Stomach (tissue), 9 donors: ENCODE results near the gene AKAP11. TPM values are rescaled to one million over a fixed set of nuclear protein-coding genes. Genes with fewer than 3 reads are reported as not detected.
A peak's percentile ranks its signal among the peaks of the same experiment; 100 is the strongest.

ENCODE experiments used
- DNase-seq, 2 donors: peaks; one replicate each; pipeline versions ENCODE4 v3.0.0 to v3.0.0-alpha.2; 2013 to 2019
- H3K27ac ChIP-seq, 5 donors: fragments of 200-600 bp in 4 of 5; sonication (generic) in 4 of 5; one replicate each; pipeline ENCODE4 v1.5.1; 2013 to 2019; ENCODE audit warnings: mild to moderate bottlenecking in 1 of 5, moderate library complexity in 1 of 5
- H3K27me3 ChIP-seq, 3 donors: fragments of 200-600 bp; sonication (generic); one replicate each; pipeline ENCODE4 v1.5.1; 2017 to 2019; ENCODE audit warnings: mixed run types in 1 of 3
- H3K36me3 ChIP-seq, 4 donors: fragments of 200-600 bp; sonication (generic); 1 replicate in 3 of 4; 2 replicates in 1 of 4; pipeline ENCODE4 v1.5.1; 2016 to 2019
- H3K4me1 ChIP-seq, 4 donors: fragments of 200-600 bp; sonication (generic); one replicate each; pipeline ENCODE4 v1.5.1; 2016 to 2019
- H3K4me3 ChIP-seq, 4 donors: fragments of 200-600 bp; sonication (generic) in 3 of 4; one replicate each; pipeline ENCODE4 v1.5.1; 2016 to 2019; ENCODE audit warnings: mild to moderate bottlenecking in 1 of 4
- H3K9me3 ChIP-seq, 4 donors: fragments of 200-600 bp; sonication (generic); one replicate each; pipeline ENCODE4 v1.5.1; 2016 to 2019
- EP300 ChIP-seq: sonication (generic); formaldehyde crosslinking; IDR thresholded peaks from one replicate; pipeline ENCODE4 v1.6.1; 2017; ENCODE audit warnings: antibody characterized with exemption
- POLR2A ChIP-seq, 4 donors: fragments of 450-650 bp; IDR thresholded peaks; one replicate each; pipeline ENCODE4 v1.6.1; 2016; ENCODE audit warnings: antibody characterized with exemption in 4 of 4, control low read depth in 2 of 4, mild to moderate bottlenecking in 1 of 4, moderate library complexity in 1 of 4
- POLR2AphosphoS5 ChIP-seq, 3 donors: sonication (generic); formaldehyde crosslinking; IDR thresholded peaks; one replicate each; pipeline ENCODE4 v1.6.1; 2016; ENCODE audit warnings: antibody characterized with exemption in 3 of 3
- WGBS, 5 donors: extraction: QIAGEN DNeasy Blood & Tissue Kit in 3 of 5; methylation state at CpG; one replicate each; pipeline versions ENCODE4 v1.1.5 to v1.1.7; 2013 to 2018; 5-methylcytosine and 5-hydroxymethylcytosine counted together
- intact Hi-C: fragments of 100-400 bp; cut with DNase I; formaldehyde crosslinking; loops from one replicate; pipeline ENCODE4 v1.15.1; 2023; ENCODE audit warnings: low total_unique reads
- polyA plus RNA-seq, 3 donors: library from polyadenylated mRNA; stranded (reverse); fragments of 200-250 nt; gene quantifications; one replicate each; pipeline ENCODE4 v1.2.3, GENCODE V29; 2013
- total RNA-seq, 5 donors: library from RNA; depleted of rRNA; stranded (reverse); fragments of >200 nt; gene quantifications; one replicate each; pipeline versions ENCODE4 v1.1.0 to v1.2.3, GENCODE V29; 2014 to 2016
- TF ChIP-seq, protein P1 (sequence below), 7 experiments: fragments of 450-650 bp in 4 of 7; fragments of 200-600 bp in 3 of 7; sonication (generic) in 3 of 7; IDR thresholded peaks; one replicate each; pipeline ENCODE4 v1.5.1; 2016 to 2019; ENCODE audit warnings: antibody characterized with exemption in 7 of 7, control low read depth in 2 of 7, mild to moderate bottlenecking in 1 of 7
- donor health status: healthy with polysubstance abuse.
- donor health status: Bipolar disorder and iron deficiency.
- donor health status: healthy.

Gene AKAP11
- total and polyA plus RNA-seq, 8 donors, result 2.8 to 58.0 (median 14.5) TPM

DNA sequence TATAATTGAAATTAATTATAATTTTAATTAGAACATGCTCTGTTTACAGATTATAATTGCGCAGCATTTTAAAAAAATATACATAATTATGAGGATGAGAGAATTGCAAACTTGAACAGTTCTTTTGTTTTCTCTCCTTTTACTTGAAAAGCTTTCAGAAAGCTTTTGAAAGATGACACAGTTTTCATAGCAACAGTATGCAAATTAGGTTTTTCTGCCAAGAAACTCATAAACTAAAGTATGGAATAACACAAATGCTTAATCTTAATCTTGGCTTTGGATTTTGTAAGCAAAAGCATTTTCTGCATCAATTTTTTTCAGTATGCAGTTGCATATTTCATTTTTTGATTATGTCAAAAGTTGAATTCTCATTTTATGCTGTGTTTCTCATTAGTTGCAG, 32.8 kb upstream of the AKAP11 start:
- Histone ChIP-seq H3K27me3 (no peaks in the 10 kb centered on the region), H3K9me3 (no peaks in the 10 kb centered on the region), H3K27ac (no peak overlapping the region), H3K4me1 (no peaks in the 10 kb centered on the region), H3K4me3 (no peak overlapping the region), H3K36me3 (no peaks in the 10 kb centered on the region)
- intact Hi-C loops, result no loop called here
- WGBS, 5 donors, result 90 to 100% (median 94%) methylated on average over 1 of the region's 1 CpG
- peak in 1 of 2 donors; percentile 36 for DNase-seq
- no peak for TF ChIP-seq POLR2A (IDR thresholded peaks at IDR 0.05)
- TF ChIP-seq POLR2AphosphoS5 (IDR thresholded peaks at IDR 0.05), result no peak
- TF ChIP-seq, protein P1, sequence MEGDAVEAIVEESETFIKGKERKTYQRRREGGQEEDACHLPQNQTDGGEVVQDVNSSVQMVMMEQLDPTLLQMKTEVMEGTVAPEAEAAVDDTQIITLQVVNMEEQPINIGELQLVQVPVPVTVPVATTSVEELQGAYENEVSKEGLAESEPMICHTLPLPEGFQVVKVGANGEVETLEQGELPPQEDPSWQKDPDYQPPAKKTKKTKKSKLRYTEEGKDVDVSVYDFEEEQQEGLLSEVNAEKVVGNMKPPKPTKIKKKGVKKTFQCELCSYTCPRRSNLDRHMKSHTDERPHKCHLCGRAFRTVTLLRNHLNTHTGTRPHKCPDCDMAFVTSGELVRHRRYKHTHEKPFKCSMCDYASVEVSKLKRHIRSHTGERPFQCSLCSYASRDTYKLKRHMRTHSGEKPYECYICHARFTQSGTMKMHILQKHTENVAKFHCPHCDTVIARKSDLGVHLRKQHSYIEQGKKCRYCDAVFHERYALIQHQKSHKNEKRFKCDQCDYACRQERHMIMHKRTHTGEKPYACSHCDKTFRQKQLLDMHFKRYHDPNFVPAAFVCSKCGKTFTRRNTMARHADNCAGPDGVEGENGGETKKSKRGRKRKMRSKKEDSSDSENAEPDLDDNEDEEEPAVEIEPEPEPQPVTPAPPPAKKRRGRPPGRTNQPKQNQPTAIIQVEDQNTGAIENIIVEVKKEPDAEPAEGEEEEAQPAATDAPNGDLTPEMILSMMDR (IDR thresholded peaks at IDR 0.05), result no peak
- TF ChIP-seq EP300, result no peak

DNA sequence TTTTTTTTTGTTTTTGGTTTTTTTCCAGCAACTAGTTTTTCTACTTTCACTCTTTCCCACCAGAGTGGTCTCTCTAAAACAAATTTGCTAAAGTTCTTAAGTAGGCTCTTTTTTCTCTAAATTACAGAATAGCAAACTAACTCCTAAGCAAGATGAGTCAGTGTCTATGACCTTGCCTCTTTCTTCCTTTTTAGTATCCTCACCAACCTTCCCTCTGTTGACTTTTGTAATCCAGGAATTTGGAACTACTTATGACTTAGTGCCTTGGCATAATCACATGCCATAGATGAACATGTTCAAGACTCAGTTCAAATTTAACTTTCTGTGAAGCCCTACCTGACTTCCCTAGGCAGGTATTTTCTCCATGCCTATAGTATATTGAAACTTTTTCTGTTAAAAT, 32.3 kb upstream of the AKAP11 start:
- Histone ChIP-seq H3K4me3 (no peak overlapping the region), H3K27ac (no peak overlapping the region), H3K4me1 (no peaks in the 10 kb centered on the region), H3K36me3 (no peaks in the 10 kb centered on the region), H3K27me3 (no peaks in the 10 kb centered on the region), H3K9me3 (no peaks in the 10 kb centered on the region)
- no peak for DNase-seq
- TF ChIP-seq, protein P1 (IDR thresholded peaks at IDR 0.05), result no peak
- TF ChIP-seq POLR2AphosphoS5 (IDR thresholded peaks at IDR 0.05) (no peak), POLR2A (IDR thresholded peaks at IDR 0.05) (no peak), EP300 (no peak)
- intact Hi-C loops, result no loop called here

DNA sequence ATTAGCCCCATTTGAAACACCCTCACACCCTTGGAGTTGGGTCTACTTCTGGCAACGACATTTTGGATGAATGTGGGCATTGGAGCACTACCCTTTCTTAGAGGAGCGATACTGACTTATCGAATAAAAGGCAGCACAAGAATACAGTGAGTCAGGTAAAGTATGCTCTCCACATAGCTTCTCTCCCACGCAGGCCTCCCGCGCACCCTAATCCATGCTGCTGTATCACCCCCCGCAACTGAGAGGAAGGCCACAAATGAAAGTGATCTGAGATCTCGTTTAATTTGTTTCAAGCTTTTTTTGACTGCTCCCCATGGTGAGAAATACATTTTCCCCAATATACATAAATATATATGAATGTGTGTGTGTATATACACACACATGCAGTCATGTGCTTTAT, 25.4 kb upstream of the AKAP11 start:
- TF ChIP-seq, protein P1 (IDR thresholded peaks at IDR 0.05), result no peak
- TF ChIP-seq POLR2A (IDR thresholded peaks at IDR 0.05) (no peak), EP300 (no peak), POLR2AphosphoS5 (IDR thresholded peaks at IDR 0.05) (no peak)
- no peaks in the 10 kb centered on the region for H3K4me1 ChIP-seq
- H3K9me3 ChIP-seq, result no peaks in the 10 kb centered on the region
- H3K4me3 ChIP-seq, result no peak overlapping the region
- intact Hi-C loops, result no loop called here
- H3K27ac ChIP-seq, result no peak overlapping the region
- 90 to 96% (median 95%) methylated on average over 8 of the region's 8 CpGs for WGBS, 5 donors
- H3K27me3 ChIP-seq, result no peaks in the 10 kb centered on the region
- no peaks in the 10 kb centered on the region for H3K36me3 ChIP-seq
- DNase-seq, result no peak

DNA sequence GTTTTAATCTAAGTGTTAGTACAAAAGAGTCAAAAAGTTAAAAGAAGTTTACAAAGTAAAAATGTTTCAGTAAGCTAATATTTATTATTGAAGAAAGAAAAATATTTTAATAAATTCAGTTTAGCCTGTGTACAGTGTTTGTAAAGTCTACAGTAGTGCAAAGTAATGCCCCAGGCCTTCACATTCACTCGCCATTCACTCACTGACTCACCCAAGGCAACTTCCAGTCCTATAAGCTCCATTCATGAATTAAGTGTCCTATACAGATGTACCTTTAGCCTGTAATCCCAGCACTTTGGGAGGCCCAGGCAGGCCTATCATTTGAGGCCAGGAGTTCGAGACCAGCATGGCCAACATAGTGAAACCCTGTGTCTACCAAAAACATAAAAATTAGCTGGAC, 24.1 kb upstream of the AKAP11 start:
- H3K27me3 ChIP-seq, result no peaks in the 10 kb centered on the region
- WGBS, 5 donors, result 46 to 100% (median 94%) methylated on average over 2 of the region's 2 CpGs

More for the DNA sequence above, 24.1 kb upstream of the AKAP11 start:
- Histone ChIP-seq H3K4me3 (no peak overlapping the region), H3K4me1 (no peaks in the 10 kb centered on the region), H3K27ac (no peak overlapping the region), H3K36me3 (no peaks in the 10 kb centered on the region), H3K9me3 (no peaks in the 10 kb centered on the region)
- no peak for DNase-seq
- intact Hi-C loops, result no loop called here
- TF ChIP-seq POLR2AphosphoS5 (IDR thresholded peaks at IDR 0.05) (no peak), POLR2A (IDR thresholded peaks at IDR 0.05) (no peak), EP300 (no peak)
- TF ChIP-seq, protein P1 (IDR thresholded peaks at IDR 0.05), result no peak
